H54 (cell line): ENCODE data around the gene PTPRZ1.

Experiments used
- DNase-seq: peaks from one replicate; pipeline ENCODE4 v3.0.0; 2011; ENCODE audit warnings: low spot score, mixed read lengths; ENCODE audit not compliant: insufficient read length
- FAIRE-seq: peaks from 3 replicates; lab custom pipeline; 2011; peaks lifted over from hg19 to GRCh38; lab: Jason Lieb, UNC
- POLR2A ChIP-seq: IDR thresholded peaks from 2 replicates; pipeline ENCODE4 v1.6.1; 2011; ENCODE audit warnings: low read depth, mild to moderate bottlenecking, low read length

Gene PTPRZ1

GRCh38 chr7:122013630-122014029, 140.7 kb downstream of the PTPRZ1 start:
- DNase-seq, result no peak
- FAIRE-seq, result no peak
- TF ChIP-seq POLR2A, result no peak

DNA sequence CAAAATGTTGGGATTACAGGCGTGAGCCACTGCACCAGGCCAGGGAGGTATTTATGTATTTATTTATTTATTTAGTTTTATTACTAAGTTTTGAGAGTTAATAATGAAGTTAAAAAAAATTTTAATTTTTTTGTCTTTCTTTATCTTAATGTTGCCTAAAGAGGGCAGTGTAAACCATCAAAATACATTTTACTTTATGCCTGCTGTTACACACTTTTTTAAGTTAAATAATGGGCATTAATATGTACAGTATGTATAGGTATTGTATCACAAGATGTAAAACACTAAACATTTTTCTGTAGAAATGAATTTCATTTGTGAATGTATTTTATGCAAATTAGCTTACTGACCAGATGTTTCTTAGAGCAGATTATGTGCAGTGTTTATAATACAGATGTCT, 141.7 kb downstream of the PTPRZ1 start:
- FAIRE-seq (no peak), DNase-seq (no peak)
- TF ChIP-seq POLR2A, result no peak

GRCh38 chr7:122018032-122018431, 145.1 kb downstream of the PTPRZ1 start:
- no peak for FAIRE-seq

GRCh38 chr7:122027058-122027457, 154.1 kb downstream of the PTPRZ1 start:
- TF ChIP-seq POLR2A, result no peak
- FAIRE-seq (no peak), DNase-seq (no peak)

More at GRCh38 chr7:122018032-122018431, 145.1 kb downstream of the PTPRZ1 start:
- no peak for DNase-seq
- TF ChIP-seq POLR2A, result no peak

DNA sequence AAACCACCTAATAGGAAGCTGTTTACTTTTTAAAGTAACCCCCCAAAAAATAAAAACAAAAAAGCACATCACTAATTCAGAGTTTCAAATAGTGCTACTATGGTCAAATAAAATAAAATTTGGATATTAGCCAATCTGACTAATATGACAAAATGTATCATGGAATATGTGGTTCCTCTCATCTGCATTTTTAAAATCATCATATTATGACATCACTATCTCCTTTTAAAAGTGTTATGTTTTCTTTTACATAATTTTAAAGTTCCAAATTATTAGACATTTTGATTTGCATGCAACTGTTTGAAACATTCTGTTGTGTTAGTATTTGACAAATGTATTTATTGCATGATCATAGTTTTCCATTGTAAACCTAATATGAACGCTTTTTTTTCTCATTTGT, 160.7 kb downstream of the PTPRZ1 start:
- no peak for TF ChIP-seq POLR2A
- FAIRE-seq, result no peak

DNA sequence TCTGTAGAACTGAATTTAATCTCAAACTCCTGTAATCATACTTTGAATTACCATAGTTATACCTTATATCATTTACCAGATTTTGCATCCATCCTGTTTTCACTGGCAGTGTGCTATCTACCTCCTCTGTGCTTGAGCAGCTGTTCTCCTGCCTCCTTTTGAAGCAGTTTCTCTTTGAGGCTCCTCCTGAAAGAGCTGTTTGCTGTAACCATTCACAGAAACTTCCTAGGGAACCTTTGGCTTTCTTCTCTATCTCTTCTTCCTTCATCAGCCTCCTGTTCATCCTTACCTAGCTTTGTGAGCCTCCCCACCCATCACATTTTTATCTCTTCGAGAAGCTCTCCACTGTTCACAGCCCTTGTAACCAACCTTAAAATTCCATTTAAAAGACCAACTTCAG, 162.9 kb downstream of the PTPRZ1 start:
- FAIRE-seq, result no peak
- TF ChIP-seq POLR2A, result no peak
- no peak for DNase-seq

More for the DNA sequence above, 160.7 kb downstream of the PTPRZ1 start:
- no peak for DNase-seq

DNA sequence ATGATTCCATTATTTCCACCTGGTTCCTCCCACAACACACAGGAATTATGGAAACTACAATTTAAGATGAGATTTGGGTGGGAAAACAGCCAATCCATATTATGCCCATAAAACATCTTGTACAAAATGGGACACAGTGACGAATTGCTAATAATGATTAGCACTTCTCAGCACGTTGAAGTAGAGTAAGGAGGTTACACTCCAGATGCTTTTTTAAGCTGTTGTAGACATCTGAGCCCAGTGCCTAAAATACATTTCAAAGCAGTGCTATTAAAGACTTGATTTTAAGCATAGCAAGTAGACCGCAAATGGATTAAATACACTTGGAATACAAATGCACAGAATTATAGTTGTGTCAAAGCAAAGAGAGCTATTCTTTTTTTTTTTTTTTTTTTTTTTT, 165.2 kb downstream of the PTPRZ1 start:
- TF ChIP-seq POLR2A, result no peak
- DNase-seq (no peak), FAIRE-seq (no peak)

DNA sequence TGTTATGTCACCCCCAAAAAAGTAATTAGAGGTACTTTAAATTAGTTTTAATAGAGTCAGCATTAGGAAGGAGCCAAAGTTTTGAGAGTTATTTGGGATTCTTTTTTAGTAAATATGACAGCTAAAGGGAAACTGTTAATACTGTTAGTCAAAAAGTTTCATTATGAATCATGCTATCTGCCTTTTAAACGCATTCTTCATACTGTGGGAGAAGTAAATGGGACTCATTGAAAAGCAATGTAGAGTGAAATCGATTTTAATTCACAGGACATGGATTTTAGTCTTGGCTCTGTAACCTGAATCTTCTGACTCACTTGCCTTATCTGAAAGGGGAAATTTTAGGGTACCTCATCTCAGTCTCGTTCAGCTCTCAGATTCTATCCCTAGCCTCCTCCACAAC, 165.9 kb downstream of the PTPRZ1 start:
- DNase-seq, result no peak
- no peak for TF ChIP-seq POLR2A
- FAIRE-seq, result peak; percentile 75

- DNase-seq (no peak), FAIRE-seq (peak; percentile 38)
- TF ChIP-seq POLR2A, result no peak
These were observed 167.2 kb downstream of the PTPRZ1 start for GRCh38 chr7:122040147-122040546.

DNA sequence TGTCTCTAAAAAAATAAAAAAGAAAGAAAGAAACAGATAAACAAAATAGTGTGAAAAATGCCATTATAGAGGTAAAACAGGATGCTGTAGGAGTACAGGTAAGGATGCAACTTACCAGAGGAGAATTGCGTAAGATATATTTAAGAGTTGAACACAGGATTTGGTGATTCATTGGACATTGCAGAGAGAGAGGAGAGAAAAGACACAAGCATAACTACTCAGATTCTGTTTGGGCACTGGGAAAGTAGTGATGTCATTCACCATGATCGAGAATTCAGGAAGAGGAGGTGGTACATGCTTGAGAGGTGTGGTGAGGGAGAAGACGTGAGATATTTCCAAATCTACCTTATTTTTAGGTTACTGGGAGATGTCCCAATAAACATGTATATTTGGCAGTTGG, 173.4 kb downstream of the PTPRZ1 start:
- no peak for DNase-seq
- FAIRE-seq, result no peak

DNA sequence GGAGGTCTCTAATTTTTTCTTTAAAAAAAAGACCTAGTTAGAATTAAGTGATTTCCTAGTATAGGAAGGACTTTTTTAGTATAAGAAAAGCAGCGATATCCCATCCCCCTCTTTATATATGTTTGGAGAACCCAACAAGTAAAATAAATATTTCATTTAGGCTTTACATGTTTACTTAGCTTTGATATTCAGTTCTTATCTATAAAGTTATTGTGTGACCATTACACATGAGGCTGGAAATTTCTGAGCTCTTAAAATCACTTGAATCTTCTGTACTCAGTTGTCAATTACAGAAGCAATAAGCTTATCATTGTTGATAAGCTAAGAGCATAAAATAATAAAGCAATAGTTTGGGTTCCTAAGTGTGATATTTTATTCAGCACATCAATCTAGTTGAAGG, 181.4 kb downstream of the PTPRZ1 start:
- no peak for FAIRE-seq
- DNase-seq, result no peak
- no peak for TF ChIP-seq POLR2A

More for the DNA sequence above, 173.4 kb downstream of the PTPRZ1 start:
- TF ChIP-seq POLR2A, result no peak

DNA sequence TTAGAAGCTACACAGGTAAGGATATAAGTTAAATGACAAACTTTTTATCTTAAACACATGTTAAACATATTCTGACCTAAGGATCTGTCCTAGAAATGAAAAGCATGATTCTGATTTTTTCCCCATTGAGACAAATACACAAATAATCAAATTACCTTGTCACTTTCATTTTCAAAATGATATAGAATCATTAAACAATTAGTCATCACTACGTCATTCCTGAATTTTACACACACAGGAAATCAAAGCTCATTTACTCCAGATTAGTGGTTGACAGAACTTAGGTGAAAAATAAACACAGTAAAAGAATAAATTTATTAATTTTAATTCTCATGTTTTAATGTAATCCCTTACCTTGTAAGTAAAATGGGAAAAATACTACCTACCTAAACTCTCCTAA, 182.1 kb downstream of the PTPRZ1 start:
- peak; percentile 23 for FAIRE-seq
- TF ChIP-seq POLR2A, result no peak
- DNase-seq, result no peak

GRCh38 chr7:122056977-122057376, 184.0 kb downstream of the PTPRZ1 start:
- no peak for TF ChIP-seq POLR2A
- no peak for FAIRE-seq
- DNase-seq, result no peak

DNA sequence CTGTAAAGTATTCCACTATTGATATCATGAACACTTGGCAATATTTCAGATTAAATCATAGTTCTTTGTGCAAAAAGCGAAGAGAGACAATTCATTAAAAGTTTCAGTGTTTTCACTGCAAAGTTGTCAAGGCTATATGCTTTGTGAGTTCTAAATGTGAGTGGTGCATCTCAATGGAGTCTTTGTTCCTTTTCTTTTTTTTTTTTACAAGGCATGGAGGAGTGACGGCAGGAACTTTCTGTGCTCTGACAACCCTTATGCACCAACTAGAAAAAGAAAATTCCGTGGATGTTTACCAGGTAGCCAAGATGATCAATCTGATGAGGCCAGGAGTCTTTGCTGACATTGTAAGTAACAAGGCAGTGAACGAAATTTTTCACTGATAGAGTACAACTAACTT, 186.6 kb downstream of the PTPRZ1 start:
- FAIRE-seq, result no peak
- no peak for DNase-seq
- no peak for TF ChIP-seq POLR2A

GRCh38 chr7:122063146-122063545, 190.2 kb downstream of the PTPRZ1 start:
- DNase-seq, result no peak
- FAIRE-seq, result no peak
- TF ChIP-seq POLR2A, result no peak

DNA sequence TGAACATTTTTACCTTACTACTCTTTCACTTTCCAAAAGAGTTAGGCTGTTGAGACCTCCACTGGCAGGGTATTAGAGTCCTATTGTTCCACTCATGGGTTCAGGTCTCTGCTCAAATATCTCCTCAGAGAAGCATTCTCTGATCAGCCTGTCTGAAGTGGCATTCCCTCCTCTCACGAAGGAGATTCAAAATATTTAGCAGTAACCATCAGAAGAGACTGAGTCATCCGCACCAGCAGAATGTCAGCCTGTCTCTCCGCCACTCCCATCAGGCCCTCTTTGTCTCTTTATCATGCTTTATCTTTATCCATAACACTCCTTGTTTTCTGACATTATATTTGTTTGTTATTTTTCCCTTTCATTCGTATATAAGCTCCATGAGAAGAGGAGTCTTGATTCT, 192.0 kb downstream of the PTPRZ1 start:
- FAIRE-seq, result no peak
- no peak for TF ChIP-seq POLR2A
- no peak for DNase-seq
